SU-DHL-6 (cell line): ENCODE results near the gene TRMU.

Source experiments
- EZH2phosphoT487 ChIP-seq: fragments of 200-600 bp; sonication (generic), shearing (Covaris generic); conservative IDR thresholded peaks from 2 replicates; pipeline ENCODE4 v1.6.1; 2018; ENCODE audit warnings: mild to moderate bottlenecking, antibody characterized with exemption, low read length, moderate library complexity, mixed read lengths
- TF ChIP-seq, protein P1 (sequence below): fragments of 200-600 bp; sonication (generic); IDR thresholded peaks from one replicate; pipeline ENCODE4 v1.5.1; 2017; ENCODE audit warnings: antibody characterized with exemption, mild to moderate bottlenecking, low read length, moderate library complexity; ENCODE audit not compliant: insufficient read depth, poor library complexity, severe bottlenecking

DNA sequence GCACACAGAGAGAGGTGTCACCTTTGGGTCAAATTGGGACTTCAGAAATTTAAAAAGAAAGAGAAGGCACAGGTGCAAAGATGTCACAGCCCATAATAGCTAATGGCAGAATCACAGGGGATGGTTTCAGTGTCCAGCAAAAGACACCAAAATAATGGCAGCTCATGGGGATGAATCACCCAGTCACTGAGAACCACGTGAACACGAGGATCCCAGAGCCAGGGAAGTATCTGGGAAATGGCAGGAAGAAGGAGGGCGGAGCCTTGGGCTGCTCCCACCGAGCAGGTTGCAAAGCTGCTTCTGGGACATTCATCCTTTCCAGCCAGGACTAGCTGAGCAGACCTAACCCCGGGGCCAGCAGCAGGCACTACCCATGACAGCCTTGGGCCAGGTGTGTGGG, 45.6 kb downstream of the TRMU start:
- TF ChIP-seq, protein P1, sequence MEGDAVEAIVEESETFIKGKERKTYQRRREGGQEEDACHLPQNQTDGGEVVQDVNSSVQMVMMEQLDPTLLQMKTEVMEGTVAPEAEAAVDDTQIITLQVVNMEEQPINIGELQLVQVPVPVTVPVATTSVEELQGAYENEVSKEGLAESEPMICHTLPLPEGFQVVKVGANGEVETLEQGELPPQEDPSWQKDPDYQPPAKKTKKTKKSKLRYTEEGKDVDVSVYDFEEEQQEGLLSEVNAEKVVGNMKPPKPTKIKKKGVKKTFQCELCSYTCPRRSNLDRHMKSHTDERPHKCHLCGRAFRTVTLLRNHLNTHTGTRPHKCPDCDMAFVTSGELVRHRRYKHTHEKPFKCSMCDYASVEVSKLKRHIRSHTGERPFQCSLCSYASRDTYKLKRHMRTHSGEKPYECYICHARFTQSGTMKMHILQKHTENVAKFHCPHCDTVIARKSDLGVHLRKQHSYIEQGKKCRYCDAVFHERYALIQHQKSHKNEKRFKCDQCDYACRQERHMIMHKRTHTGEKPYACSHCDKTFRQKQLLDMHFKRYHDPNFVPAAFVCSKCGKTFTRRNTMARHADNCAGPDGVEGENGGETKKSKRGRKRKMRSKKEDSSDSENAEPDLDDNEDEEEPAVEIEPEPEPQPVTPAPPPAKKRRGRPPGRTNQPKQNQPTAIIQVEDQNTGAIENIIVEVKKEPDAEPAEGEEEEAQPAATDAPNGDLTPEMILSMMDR = no peak
- TF ChIP-seq EZH2phosphoT487 = no peak
